ENCODE measurements around the gene USP21. TPM values are rescaled to one million over a fixed set of nuclear protein-coding genes. Genes with fewer than 3 reads are reported as not detected.

The USP21 gene
- polyA plus RNA-seq, 3 donors: 11.0 to 42.8 (median 11.3) TPM

DNA sequence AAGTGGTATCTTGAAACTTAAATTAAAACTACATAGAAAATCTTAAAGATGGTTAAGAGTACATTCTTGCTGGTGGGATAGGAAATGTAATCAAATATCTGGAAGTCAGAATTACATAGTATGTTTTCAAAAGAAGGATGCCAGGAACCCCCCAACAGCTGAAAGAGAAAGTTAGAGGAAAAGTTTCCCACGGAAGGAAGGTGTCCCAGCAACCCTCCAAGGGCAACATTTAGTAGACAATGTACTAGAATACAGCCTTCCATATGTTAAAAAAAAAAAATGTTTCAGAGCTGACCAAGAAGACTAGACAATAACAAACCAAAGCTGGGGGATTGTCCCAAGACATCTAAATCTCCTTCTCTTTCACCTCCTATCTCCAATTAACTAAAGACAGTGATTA is 29.0 kb upstream of the USP21 start:
- no peak for DNase-seq
- no peak overlapping the region for H2AFZ ChIP-seq (ENCODE audit: insufficient read depth, low read depth, low read length, poor library complexity, severe bottlenecking)
- peaks cover 18 to 53% of the 10 kb centered on the region in 2 donors for H3K36me3 ChIP-seq (replicated peaks in 1 of 2; ENCODE audit: control insufficient read depth in 1 of 2, insufficient read depth in 2 of 2, low read length in 2 of 2)
- H3K79me2 ChIP-seq (ENCODE audit: insufficient read depth, low read length): peaks cover 96% of the 10 kb centered on the region
- H3K36me3 Mint-ChIP-seq: peaks cover 38 to 45% of the 10 kb centered on the region in 2 donors
- intact Hi-C loops (cut with micrococcal nuclease): loop anchor here in 1 of 2 donors (5.0 kb wide), 1 partner anchor 58 kb away; no protein-coding TSS in a partner anchor
- no peak overlapping the region for H3K4me2 ChIP-seq (replicated peaks; ENCODE audit: extremely low read depth, low read length, poor library complexity, severe bottlenecking)
- peak overlapping the region in 3 of 7 donors; percentile 10 to 15 (median 11) for H3K27ac Mint-ChIP-seq
- H3K9me3 ChIP-seq (replicated peaks in 1 of 2; ENCODE audit: control insufficient read depth in 1 of 2, insufficient read depth in 1 of 2, low read length in 2 of 2): no peaks in the 10 kb centered on the region
- WGBS (ENCODE audit: insufficient coverage): no CpG with 5 or more reads among the region's 1 CpG
- H3K4me1 ChIP-seq (ENCODE audit: control insufficient read depth in 1 of 2, insufficient read depth in 2 of 2, low read length in 2 of 2): peaks cover 48 to 67% of the 10 kb centered on the region in 2 donors
- peaks cover 61% of the 10 kb centered on the region for H3K4me1 Mint-ChIP-seq
- peaks cover 0 to 2% (median 1%) of the 10 kb centered on the region in 3 donors for H3K27me3 Mint-ChIP-seq (ENCODE audit: low read depth in 3 of 3)
- no peak overlapping the region for H3K4me3 ChIP-seq (replicated peaks in 1 of 3; ENCODE audit: low read depth in 2 of 3, low read length in 3 of 3)
- H3K9me3 Mint-ChIP-seq: no peaks in the 10 kb centered on the region
- no peak overlapping the region for H3K27ac ChIP-seq (ENCODE audit: low read depth in 1 of 2, low read length in 2 of 2)
- no peaks in the 10 kb centered on the region for H3K27me3 ChIP-seq (ENCODE audit: control insufficient read depth in 2 of 2, insufficient read depth in 2 of 2, low read length in 2 of 2)
- TF ChIP-seq, protein P1, sequence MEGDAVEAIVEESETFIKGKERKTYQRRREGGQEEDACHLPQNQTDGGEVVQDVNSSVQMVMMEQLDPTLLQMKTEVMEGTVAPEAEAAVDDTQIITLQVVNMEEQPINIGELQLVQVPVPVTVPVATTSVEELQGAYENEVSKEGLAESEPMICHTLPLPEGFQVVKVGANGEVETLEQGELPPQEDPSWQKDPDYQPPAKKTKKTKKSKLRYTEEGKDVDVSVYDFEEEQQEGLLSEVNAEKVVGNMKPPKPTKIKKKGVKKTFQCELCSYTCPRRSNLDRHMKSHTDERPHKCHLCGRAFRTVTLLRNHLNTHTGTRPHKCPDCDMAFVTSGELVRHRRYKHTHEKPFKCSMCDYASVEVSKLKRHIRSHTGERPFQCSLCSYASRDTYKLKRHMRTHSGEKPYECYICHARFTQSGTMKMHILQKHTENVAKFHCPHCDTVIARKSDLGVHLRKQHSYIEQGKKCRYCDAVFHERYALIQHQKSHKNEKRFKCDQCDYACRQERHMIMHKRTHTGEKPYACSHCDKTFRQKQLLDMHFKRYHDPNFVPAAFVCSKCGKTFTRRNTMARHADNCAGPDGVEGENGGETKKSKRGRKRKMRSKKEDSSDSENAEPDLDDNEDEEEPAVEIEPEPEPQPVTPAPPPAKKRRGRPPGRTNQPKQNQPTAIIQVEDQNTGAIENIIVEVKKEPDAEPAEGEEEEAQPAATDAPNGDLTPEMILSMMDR (IDR thresholded peaks at IDR 0.05): no peak
- peaks cover 32% of the 10 kb centered on the region for H4K20me1 ChIP-seq (ENCODE audit: insufficient read depth, low read length)
- H3K9ac ChIP-seq (ENCODE audit: insufficient read depth, low read length, poor library complexity, severe bottlenecking): no peak overlapping the region
- H3K4me3 Mint-ChIP-seq: no peak overlapping the region

DNA sequence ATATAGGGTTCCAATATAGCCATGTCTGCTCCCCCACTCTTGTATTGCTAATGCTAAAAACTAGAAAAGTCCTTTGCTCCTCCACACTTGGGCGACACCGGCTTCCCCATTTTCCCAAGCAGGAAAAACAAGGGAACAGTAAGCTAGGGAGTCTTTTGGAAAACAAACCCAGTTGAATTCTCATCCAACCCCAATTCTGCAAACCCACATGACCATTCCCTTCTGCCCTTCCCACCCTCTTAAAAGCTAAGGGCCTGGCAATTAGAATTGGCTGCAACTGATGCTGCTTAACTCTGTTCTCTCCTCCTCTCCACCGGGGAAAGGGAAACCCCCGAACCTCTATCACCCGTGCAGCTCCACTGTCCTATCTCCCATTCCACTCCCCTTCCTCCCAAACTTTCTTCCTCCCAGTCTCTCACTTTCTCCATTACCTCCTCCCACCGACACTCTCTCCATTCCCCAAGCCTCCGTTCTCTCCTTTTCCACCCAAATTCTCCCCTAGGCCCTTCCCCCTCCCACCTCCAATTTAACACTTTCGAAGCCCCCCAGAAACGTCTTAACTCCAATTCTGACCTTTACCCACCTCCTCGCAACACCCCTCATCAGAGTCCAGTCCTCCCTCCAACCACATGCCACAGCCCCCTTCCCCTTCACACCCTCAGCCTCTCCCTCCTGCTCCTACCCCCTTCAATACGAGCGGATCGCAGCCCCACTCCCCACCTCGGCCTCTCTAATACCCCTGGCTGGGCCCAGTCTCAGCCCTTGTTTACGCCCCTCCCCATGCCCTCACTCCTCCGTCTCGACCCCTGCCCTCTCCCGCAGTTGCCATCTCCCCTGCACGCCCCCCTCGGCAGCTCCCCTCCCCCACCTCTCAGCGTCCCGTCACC is 27.5 kb upstream of the USP21 start:
- Histone ChIP-seq H2AFZ (ENCODE audit: insufficient read depth, low read depth, low read length, poor library complexity, severe bottlenecking) (peak overlapping the region; percentile 84), H3K9me3 (replicated peaks in 1 of 2; ENCODE audit: control insufficient read depth in 1 of 2, insufficient read depth in 1 of 2, low read length in 2 of 2) (no peaks in the 10 kb centered on the region), H3K4me1 (ENCODE audit: control insufficient read depth in 1 of 2, insufficient read depth in 2 of 2, low read length in 2 of 2) (peaks cover 54 to 72% of the 10 kb centered on the region in 2 donors), H3K4me3 (replicated peaks in 1 of 3; ENCODE audit: low read depth in 2 of 3, low read length in 3 of 3) (peak overlapping the region; percentile 81 to 98 (median 95)), H3K4me2 (replicated peaks; ENCODE audit: extremely low read depth, low read length, poor library complexity, severe bottlenecking) (peak overlapping the region; percentile 100), H3K27me3 (ENCODE audit: control insufficient read depth in 2 of 2, insufficient read depth in 2 of 2, low read length in 2 of 2) (no peaks in the 10 kb centered on the region), H3K36me3 (replicated peaks in 1 of 2; ENCODE audit: control insufficient read depth in 1 of 2, insufficient read depth in 2 of 2, low read length in 2 of 2) (peaks cover 11 to 38% of the 10 kb centered on the region in 2 donors), H3K27ac (ENCODE audit: low read depth in 1 of 2, low read length in 2 of 2) (peak overlapping the region; percentile 94 to 95), H3K79me2 (ENCODE audit: insufficient read depth, low read length) (peaks cover 94% of the 10 kb centered on the region), H4K20me1 (ENCODE audit: insufficient read depth, low read length) (peaks cover 19% of the 10 kb centered on the region), H3K9ac (ENCODE audit: insufficient read depth, low read length, poor library complexity, severe bottlenecking) (peak overlapping the region; percentile 86)
- intact Hi-C loops (cut with micrococcal nuclease): loop anchor here (2.0 to 5.0 kb wide), 2 partner anchors 13 to 59 kb away; partner anchors contain the start of genes NIT1 (in 1 of the 2) and PFDN2 (in 1 of the 2)
- Mint-ChIP-seq H3K9me3 (no peaks in the 10 kb centered on the region), H3K36me3 (peaks cover 27 to 33% of the 10 kb centered on the region in 2 donors), H3K27me3 (ENCODE audit: low read depth in 3 of 3) (peaks cover 0 to 2% (median 0%) of the 10 kb centered on the region in 3 donors), H3K4me3 (no peak overlapping the region), H3K27ac (peak overlapping the region in 5 of 7 donors; percentile 56 to 96 (median 86)), H3K4me1 (peaks cover 65% of the 10 kb centered on the region)
- DNase-seq: no peak
- TF ChIP-seq, protein P1 (IDR thresholded peaks at IDR 0.05): no peak
- WGBS (ENCODE audit: insufficient coverage): 9% methylated on average over 21 of the region's 22 CpGs

Data from CD14-positive monocyte (primary cell).